Keratinocyte (primary cell): ENCODE measurements around the gene VAC14.

ENCODE experiments used
- CTCF ChIP-seq, 3 experiments: IDR thresholded peaks in 1 of 3; conservative IDR thresholded peaks in 1 of 3; optimal IDR thresholded peaks in 1 of 3; 2 replicates in 2 of 3; 3 replicates in 1 of 3; pipeline versions ENCODE3 to v1.5.1; 2011; ENCODE audit warnings: low read length in 3 of 3, mild to moderate bottlenecking in 3 of 3, moderate library complexity in 2 of 3, control low read depth in 1 of 3, inconsistent platforms in 1 of 3; ENCODE audit not compliant: insufficient read depth in 2 of 3; ENCODE audit errors: extremely low read depth in 1 of 3
- EZH2 ChIP-seq: IDR thresholded peaks from one replicate; pipeline ENCODE4 v1.6.1; 2012; ENCODE audit warnings: inconsistent platforms, mild to moderate bottlenecking, low read length, moderate library complexity

GRCh38 chr16:70649300-70649699 is 151.7 kb downstream of the VAC14 start:
- TF ChIP-seq CTCF (optimal IDR thresholded peaks at IDR 0.05 in 1 of 3, IDR thresholded peaks at IDR 0.05 in 1 of 3, conservative IDR thresholded peaks at IDR 0.05 in 1 of 3; ENCODE audit: extremely low read depth in 1 of 3, insufficient read depth in 2 of 3, low read length in 3 of 3): no peak
- no peak for TF ChIP-seq EZH2
